GM12872 (cell line): Measurements from ENCODE around the gene RPL3.

Experiments used
- TF ChIP-seq, protein P1 (sequence below): IDR thresholded peaks from 3 replicates; pipeline ENCODE4 v1.5.1; 2011; ENCODE audit warnings: low read depth, mild to moderate bottlenecking, low read length, moderate library complexity; ENCODE audit not compliant: insufficient read depth

The RPL3 gene

DNA sequence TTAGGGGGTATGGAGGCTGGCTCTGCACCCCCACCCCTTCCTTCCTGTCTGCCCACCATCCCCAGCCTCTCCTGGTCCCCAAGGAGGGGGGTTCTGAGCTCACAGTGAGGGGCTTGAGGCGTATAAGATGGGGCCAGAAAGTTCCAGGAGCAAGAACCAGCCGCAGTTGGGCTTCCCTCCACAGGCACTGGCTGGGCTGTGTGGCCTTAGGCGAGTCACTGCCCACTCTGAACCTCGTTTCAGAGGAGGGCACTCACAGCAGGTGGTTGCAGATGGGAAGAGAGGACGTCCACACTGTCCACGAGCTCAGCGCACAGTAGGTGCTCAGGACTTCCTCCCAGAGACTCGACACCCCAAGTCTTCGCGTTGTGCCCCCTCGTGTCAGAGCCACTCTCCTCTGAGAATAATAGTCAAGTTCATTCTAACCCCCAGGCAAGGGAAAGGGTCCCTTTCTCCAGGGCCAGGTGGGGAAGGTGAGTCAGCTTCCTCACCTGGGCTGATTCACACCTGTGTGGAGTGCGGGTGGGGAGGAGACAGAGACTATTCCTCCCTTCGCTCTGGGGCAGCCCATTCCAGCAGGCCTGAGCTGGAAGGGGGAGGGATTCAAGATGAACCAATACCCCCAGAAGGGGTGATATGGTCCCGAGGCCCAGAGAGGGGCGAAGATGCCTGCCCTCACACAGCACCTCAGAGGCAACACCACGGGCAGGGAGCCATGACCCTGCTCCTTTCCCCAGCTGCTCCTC is 29.3 kb downstream of the RPL3 start:
- TF ChIP-seq, protein P1, sequence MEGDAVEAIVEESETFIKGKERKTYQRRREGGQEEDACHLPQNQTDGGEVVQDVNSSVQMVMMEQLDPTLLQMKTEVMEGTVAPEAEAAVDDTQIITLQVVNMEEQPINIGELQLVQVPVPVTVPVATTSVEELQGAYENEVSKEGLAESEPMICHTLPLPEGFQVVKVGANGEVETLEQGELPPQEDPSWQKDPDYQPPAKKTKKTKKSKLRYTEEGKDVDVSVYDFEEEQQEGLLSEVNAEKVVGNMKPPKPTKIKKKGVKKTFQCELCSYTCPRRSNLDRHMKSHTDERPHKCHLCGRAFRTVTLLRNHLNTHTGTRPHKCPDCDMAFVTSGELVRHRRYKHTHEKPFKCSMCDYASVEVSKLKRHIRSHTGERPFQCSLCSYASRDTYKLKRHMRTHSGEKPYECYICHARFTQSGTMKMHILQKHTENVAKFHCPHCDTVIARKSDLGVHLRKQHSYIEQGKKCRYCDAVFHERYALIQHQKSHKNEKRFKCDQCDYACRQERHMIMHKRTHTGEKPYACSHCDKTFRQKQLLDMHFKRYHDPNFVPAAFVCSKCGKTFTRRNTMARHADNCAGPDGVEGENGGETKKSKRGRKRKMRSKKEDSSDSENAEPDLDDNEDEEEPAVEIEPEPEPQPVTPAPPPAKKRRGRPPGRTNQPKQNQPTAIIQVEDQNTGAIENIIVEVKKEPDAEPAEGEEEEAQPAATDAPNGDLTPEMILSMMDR, result no peak

DNA sequence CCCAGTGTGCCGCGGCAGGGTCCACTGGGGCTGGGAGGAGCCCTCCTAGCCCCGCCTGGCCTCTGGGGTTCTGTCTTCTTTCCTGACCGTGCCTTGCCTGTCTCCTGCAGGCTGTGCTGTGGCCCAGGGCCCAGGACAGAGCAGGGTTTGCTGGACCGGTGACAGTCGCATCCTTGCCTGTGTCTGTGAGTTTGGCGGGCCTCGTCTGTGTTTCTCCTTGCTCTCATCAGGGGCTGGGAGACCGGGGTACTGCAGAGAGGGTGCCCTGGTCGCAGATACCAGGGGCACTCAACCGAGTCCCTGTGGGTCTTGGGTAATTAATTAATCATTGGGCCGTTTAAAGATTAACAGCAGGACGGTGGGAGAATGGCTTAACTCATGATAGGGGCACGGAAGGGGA is 29.9 kb downstream of the RPL3 start:
- TF ChIP-seq, protein P1, result no peak

DNA sequence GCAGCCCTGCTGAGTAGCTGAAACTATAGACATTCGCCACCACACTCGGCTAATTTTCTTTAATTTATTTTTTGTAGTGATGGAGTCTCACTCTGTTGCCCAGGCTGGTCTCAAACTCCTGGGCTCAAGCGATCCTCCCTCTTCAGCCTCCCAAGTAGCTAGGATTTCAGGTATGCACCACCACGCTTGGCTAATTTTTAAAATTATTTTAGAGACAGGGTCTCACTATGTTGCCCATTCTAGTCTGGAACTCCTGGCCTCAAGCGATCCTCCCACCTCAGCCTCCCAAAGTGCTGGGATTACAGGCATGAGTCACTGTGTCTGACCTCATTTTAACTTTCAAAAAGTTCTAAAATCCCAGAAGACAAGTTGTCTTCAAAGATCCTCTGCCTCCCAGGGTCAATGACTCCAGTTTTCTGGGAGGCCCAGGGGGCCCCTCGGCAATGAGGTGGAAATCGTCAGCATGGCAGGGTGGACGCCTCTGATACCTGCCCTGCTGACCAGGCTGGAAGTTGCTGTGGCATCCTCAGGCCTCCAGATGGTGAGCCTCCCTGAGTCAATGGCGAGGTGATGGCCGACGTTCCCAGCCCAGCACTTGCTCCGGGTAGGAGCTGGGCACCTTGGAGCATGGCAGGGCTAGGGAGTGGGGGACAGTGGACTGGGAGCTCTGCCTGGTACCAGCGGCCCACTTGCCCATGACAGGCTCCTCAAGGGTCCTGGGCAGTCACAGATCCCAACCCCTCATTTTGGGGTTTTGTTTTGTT is 31.1 kb downstream of the RPL3 start:
- TF ChIP-seq, protein P1, result no peak

DNA sequence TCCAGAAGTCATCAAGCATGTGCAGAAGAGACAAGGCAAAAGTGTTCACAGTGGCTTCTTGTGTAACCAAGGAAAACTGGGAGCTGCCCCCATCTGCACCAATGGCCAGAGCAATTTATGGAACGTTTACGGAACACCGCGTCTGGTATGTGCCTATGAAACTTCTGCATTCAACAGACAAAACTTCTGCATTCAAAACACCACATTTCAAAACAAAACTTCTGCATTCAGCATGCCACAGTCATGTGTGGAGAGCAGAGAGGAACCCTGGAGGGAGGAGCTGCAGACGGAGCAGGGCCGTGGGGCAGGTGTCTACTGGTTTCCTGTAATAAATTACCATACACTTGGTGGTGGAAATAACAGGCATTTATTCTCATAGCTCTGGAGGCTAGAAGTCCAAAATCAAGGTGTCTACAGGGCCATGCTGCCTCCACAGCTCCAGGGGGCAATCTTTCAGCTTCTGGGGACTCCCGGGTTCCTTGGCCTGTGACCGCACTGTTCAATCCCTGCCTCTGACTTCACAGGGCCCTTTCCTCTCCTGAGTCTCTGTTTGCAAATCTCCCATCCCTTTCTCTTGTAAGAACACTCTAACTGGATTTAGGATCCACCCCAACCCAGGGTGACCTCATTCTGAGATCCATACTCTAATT is 32.2 kb downstream of the RPL3 start:
- TF ChIP-seq, protein P1, result peak; percentile 26; the same call in 1 of the 3 replicates

DNA sequence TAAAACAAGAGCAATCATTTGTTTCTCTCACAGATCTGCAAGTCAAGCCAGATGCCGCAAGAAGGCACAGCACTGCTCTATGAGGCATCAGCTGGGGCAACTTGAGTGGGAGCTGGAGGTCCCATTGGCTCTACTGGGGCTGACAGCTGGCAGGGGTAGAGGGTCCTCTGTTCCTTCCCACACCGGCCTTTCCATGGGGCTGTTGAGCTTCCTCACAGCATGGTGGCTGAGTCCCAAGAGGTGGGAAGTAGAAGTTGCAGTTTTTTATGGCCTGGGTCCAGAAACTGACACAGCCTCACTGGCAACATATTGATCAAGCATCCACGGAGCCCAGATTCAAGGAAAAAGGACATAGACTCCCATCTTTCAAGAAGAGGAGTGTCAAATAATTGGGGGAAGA is 34.4 kb downstream of the RPL3 start:
- TF ChIP-seq, protein P1, result no peak

DNA sequence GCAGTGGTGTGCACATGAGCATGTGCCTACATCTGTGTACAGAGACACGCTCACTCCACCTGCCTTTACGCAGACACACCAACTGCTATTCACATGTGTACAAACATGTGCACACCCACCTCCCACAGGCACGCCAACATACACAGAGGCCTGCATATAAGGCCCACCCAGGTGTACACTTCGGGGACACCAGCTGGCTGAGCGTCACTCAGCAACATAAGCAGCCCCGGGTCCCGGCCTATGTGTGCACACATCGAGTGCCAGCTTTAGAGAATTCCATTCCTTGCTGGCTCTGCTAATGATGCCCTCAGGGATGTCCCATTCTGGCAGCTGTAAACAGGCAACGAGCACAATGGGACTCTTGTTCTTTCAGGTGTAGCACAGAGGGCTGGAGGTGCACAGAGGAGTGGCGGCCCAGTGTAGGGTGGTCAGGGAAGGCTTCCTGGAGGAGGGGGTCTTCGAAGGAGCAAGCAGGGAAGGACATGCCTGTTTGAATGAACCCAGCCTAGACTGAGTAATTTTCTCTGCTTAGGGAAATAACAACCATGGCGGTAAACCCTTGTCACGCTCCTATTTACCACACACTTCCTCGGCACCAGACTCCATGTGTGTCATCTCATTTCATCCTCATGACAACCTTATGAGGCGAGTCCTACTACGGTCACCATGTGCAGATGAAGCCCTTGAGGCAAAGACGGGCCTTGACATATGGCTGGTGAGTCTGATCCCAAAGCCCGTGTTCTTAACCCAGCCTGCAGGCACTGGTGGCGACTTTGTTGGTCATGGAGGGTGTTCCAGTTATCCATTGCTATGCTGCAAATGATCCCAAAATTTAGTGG is 35.1 kb downstream of the RPL3 start:
- TF ChIP-seq, protein P1, result no peak
